Neural cell (in vitro differentiated cells): ENCODE results near the gene CAPN6.

Experiments
- TAF1 ChIP-seq: IDR thresholded peaks from 2 replicates; pipeline ENCODE4 v1.6.1; 2012; ENCODE audit warnings: low read depth
- TF ChIP-seq, protein P1 (sequence below): fragments of 450-650 bp; IDR thresholded peaks from 2 replicates; pipeline ENCODE4 v1.5.1; 2014; ENCODE audit warnings: antibody characterized with exemption, mild to moderate bottlenecking, moderate library complexity; ENCODE audit not compliant: poor library complexity, severe bottlenecking

DNA sequence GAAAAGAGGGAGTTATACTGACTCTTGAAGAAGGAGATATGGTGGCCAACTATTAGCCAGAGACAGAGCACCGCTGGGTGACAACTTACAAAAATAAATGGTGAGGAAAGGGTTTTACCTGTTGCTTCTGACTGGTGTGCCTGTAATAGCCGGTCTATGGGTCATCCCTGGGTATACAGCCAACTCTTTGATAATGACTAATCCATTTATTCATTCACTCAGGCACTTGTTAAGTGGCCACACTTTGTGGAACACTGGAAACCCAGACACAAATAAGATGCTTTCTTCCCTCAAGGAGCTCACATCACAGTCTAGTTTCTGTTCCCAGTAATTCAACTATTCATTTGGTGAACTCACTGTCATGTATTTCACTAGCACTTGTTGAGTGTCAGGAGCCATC is 13.2 kb upstream of the CAPN6 start:
- TF ChIP-seq, protein P1, sequence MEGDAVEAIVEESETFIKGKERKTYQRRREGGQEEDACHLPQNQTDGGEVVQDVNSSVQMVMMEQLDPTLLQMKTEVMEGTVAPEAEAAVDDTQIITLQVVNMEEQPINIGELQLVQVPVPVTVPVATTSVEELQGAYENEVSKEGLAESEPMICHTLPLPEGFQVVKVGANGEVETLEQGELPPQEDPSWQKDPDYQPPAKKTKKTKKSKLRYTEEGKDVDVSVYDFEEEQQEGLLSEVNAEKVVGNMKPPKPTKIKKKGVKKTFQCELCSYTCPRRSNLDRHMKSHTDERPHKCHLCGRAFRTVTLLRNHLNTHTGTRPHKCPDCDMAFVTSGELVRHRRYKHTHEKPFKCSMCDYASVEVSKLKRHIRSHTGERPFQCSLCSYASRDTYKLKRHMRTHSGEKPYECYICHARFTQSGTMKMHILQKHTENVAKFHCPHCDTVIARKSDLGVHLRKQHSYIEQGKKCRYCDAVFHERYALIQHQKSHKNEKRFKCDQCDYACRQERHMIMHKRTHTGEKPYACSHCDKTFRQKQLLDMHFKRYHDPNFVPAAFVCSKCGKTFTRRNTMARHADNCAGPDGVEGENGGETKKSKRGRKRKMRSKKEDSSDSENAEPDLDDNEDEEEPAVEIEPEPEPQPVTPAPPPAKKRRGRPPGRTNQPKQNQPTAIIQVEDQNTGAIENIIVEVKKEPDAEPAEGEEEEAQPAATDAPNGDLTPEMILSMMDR: no peak
- no peak for TF ChIP-seq TAF1
